H9 (cell line): ENCODE measurements around the gene CRMP1. TPM values are rescaled to one million over a fixed set of nuclear protein-coding genes. Genes with fewer than 3 reads are reported as not detected.

Source experiments
- DNase-seq: peaks from one replicate; pipeline ENCODE4 v3.0.0-alpha.2; 2017
- H2AFZ ChIP-seq: one replicate; pipeline ENCODE4 v1.6.1; 2013; ENCODE audit warnings: mild to moderate bottlenecking, low read length, control low read depth, moderate library complexity
- H2AK5ac ChIP-seq: 2 replicates; pipeline ENCODE4 v1.6.1; 2013; ENCODE audit warnings: low read length, control low read depth, mixed read lengths; ENCODE audit not compliant: insufficient read length
- H2BK120ac ChIP-seq: one replicate; pipeline ENCODE4 v1.6.1; 2013; ENCODE audit warnings: low read depth, mild to moderate bottlenecking, low read length, control low read depth, inconsistent platforms; ENCODE audit not compliant: poor library complexity, severe bottlenecking
- H2BK12ac ChIP-seq: 2 replicates; pipeline ENCODE4 v1.6.1; 2013; ENCODE audit warnings: low read length, control low read depth, mixed read lengths, low read depth; ENCODE audit not compliant: insufficient read length
- H2BK15ac ChIP-seq: 2 replicates; pipeline ENCODE4 v1.6.1; 2013; ENCODE audit warnings: low read depth, low read length, control low read depth
- H2BK20ac ChIP-seq: one replicate; pipeline ENCODE4 v1.6.1; 2013; ENCODE audit warnings: low read depth, mild to moderate bottlenecking, low read length, control low read depth, inconsistent platforms; ENCODE audit not compliant: poor library complexity, severe bottlenecking
- H2BK5ac ChIP-seq: 2 replicates; pipeline ENCODE4 v1.6.1; 2013; ENCODE audit warnings: low read length, control low read depth, mixed read lengths; ENCODE audit not compliant: insufficient read length
- H3K14ac ChIP-seq: 2 replicates; pipeline ENCODE4 v1.6.1; 2013; ENCODE audit warnings: low read length, control low read depth; ENCODE audit not compliant: insufficient read depth
- H3K18ac ChIP-seq: 2 replicates; pipeline ENCODE4 v1.6.1; 2013; ENCODE audit warnings: low read depth, mild to moderate bottlenecking, mixed read lengths, low read length, control low read depth; ENCODE audit not compliant: insufficient read length
- H3K23ac ChIP-seq: 2 replicates; pipeline ENCODE4 v1.6.1; 2013; ENCODE audit warnings: low read length, control low read depth, mixed read lengths, low read depth; ENCODE audit not compliant: insufficient read length
- H3K23me2 ChIP-seq: 2 replicates; pipeline ENCODE4 v1.6.1; 2013; ENCODE audit warnings: low read depth, mild to moderate bottlenecking, mixed read lengths, low read length, control low read depth; ENCODE audit not compliant: insufficient read length, poor library complexity, severe bottlenecking
- H3K27ac ChIP-seq: 2 replicates; pipeline ENCODE4 v1.5.1; 2013; ENCODE audit warnings: low read length, control low read depth, mixed read lengths, low read depth; ENCODE audit not compliant: insufficient read length
- H3K27me3 ChIP-seq: 2 replicates; pipeline ENCODE4 v1.6.1; 2013; ENCODE audit warnings: low read length, control low read depth, inconsistent platforms; ENCODE audit not compliant: insufficient read depth
- H3K4ac ChIP-seq: 2 replicates; pipeline ENCODE4 v1.6.1; 2013; ENCODE audit warnings: low read depth, mild to moderate bottlenecking, control low read depth, inconsistent platforms, low read length, moderate library complexity
- H3K4me1 ChIP-seq: 2 replicates; pipeline ENCODE4 v1.6.1; 2013; ENCODE audit warnings: low read length, control low read depth, inconsistent platforms; ENCODE audit not compliant: insufficient read depth
- H3K4me2 ChIP-seq: 2 replicates; pipeline ENCODE4 v1.6.1; 2013; ENCODE audit warnings: low read length, control low read depth, mixed read lengths; ENCODE audit not compliant: insufficient read length, insufficient read depth
- H3K56ac ChIP-seq: 2 replicates; pipeline ENCODE4 v1.6.1; 2013; ENCODE audit warnings: low read depth, mild to moderate bottlenecking, mixed read lengths, low read length, control low read depth; ENCODE audit not compliant: insufficient read length
- H3K79me1 ChIP-seq: 2 replicates; pipeline ENCODE4 v1.6.1; 2013; ENCODE audit warnings: low read depth, mild to moderate bottlenecking, moderate library complexity, low read length, control low read depth, inconsistent platforms; ENCODE audit not compliant: insufficient read depth, poor library complexity, severe bottlenecking
- H3K79me2 ChIP-seq: 2 replicates; pipeline ENCODE4 v1.6.1; 2013; ENCODE audit warnings: low read length, control low read depth, inconsistent platforms; ENCODE audit not compliant: insufficient read depth
- H3K9ac ChIP-seq: 2 replicates; pipeline ENCODE4 v1.6.1; 2013; ENCODE audit warnings: low read length, control low read depth, mixed read lengths; ENCODE audit not compliant: insufficient read length; ENCODE audit errors: extremely low read depth
- H3K9me3 ChIP-seq: one replicate; pipeline ENCODE4 v1.6.1; 2013; ENCODE audit warnings: low read depth, low read length, inconsistent platforms; ENCODE audit not compliant: control insufficient read depth
- H3T11ph ChIP-seq: one replicate; pipeline ENCODE4 v1.6.1; 2013; ENCODE audit warnings: mild to moderate bottlenecking, low read length, control low read depth, inconsistent platforms
- H4K20me1 ChIP-seq: one replicate; pipeline ENCODE4 v1.6.1; 2013; ENCODE audit not compliant: control insufficient read depth, insufficient read length, insufficient read depth
- H4K5ac ChIP-seq: 2 replicates; pipeline ENCODE4 v1.6.1; 2013; ENCODE audit warnings: low read depth, mild to moderate bottlenecking, mixed read lengths, low read length, control low read depth; ENCODE audit not compliant: insufficient read length
- H4K8ac ChIP-seq: replicated peaks from 2 replicates; pipeline ENCODE4 v1.6.1; 2013; ENCODE audit warnings: low read length, control low read depth, mixed read lengths, low read depth; ENCODE audit not compliant: insufficient read length
- H4K91ac ChIP-seq: 2 replicates; pipeline ENCODE4 v1.6.1; 2013; ENCODE audit warnings: low read depth, mild to moderate bottlenecking, moderate library complexity, mixed read lengths, low read length, control low read depth; ENCODE audit not compliant: insufficient read length
- H3K27ac Mint-ChIP-seq, 3 experiments: 2 replicates in 2 of 3; 3 replicates in 1 of 3; pipeline ENCODE4 v1.8.0; 2020 to 2021; ENCODE audit warnings: mixed read lengths in 3 of 3, mild to moderate bottlenecking in 1 of 3, moderate library complexity in 1 of 3
- H3K27me3 Mint-ChIP-seq: 2 replicates; pipeline ENCODE4 v1.8.0; 2021; ENCODE audit warnings: low read depth, mild to moderate bottlenecking, moderate library complexity, mixed read lengths
- H3K36me3 Mint-ChIP-seq, 3 experiments: 2 replicates in 2 of 3; 3 replicates in 1 of 3; pipeline ENCODE4 v1.8.0; 2020 to 2021; ENCODE audit warnings: low read depth in 3 of 3, mixed read lengths in 3 of 3; ENCODE audit not compliant: insufficient read depth in 1 of 3
- H3K4me1 Mint-ChIP-seq, 2 experiments: 2 replicates each; pipeline ENCODE4 v1.8.0; 2020; ENCODE audit warnings: mixed read lengths in 2 of 2
- H3K4me3 Mint-ChIP-seq, 2 experiments: 2 replicates in 1 of 2; 3 replicates in 1 of 2; pipeline ENCODE4 v1.8.0; 2020 to 2021; ENCODE audit warnings: mild to moderate bottlenecking in 2 of 2, mixed read lengths in 2 of 2, moderate library complexity in 1 of 2
- H3K9me3 Mint-ChIP-seq, 2 experiments: 2 replicates in 1 of 2; 3 replicates in 1 of 2; pipeline ENCODE4 v1.8.0; 2020; ENCODE audit warnings: mild to moderate bottlenecking in 2 of 2, mixed read lengths in 2 of 2, moderate library complexity in 1 of 2
- CTCF ChIP-seq: fragments of 200-600 bp; sonication (generic); conservative IDR thresholded peaks from 3 replicates; pipeline ENCODE4 v1.8.0; 2021; ENCODE audit warnings: antibody characterized with exemption, mild to moderate bottlenecking
- WGBS: extraction: QIAGEN DNeasy Blood & Tissue Kit; methylation state at CpG from one replicate; pipeline ENCODE4 v1.1.7; 2013; ENCODE audit warnings: missing lambda C conversion rate, low lambda C conversion rate, mixed read lengths; ENCODE audit not compliant: insufficient read length; ENCODE audit errors: extremely low coverage; 5-methylcytosine and 5-hydroxymethylcytosine counted together
- total RNA-seq: library from RNA; stranded (reverse); gene quantifications from 2 replicates; pipeline ENCODE4 v1.2.1, GENCODE V29; 2021

The CRMP1 gene
- total RNA-seq, 1 experiment from 2014 or later, result 71.6 TPM

- Mint-ChIP-seq H3K27me3 (peaks cover 32% of the 10 kb centered on the region), H3K9me3 (no peaks in the 10 kb centered on the region), H3K4me1 (peaks cover 19 to 21% of the 10 kb centered on the region in 2 experiments), H3K27ac (no peak overlapping the region), H3K36me3 (no peaks in the 10 kb centered on the region), H3K4me3 (no peak overlapping the region)
- no peak overlapping the region for H2AK5ac ChIP-seq
- TF ChIP-seq CTCF, result no peak
- no peak overlapping the region for H3K27ac ChIP-seq
- H3K79me1 ChIP-seq, result no peaks in the 10 kb centered on the region
- no peak overlapping the region for H2BK12ac ChIP-seq
- no peak overlapping the region for H3K4ac ChIP-seq
- no peaks in the 10 kb centered on the region for H3K79me2 ChIP-seq
- DNase-seq, result no peak
- H3K4me2 ChIP-seq, result no peak overlapping the region
- H2BK20ac ChIP-seq, result no peak overlapping the region
- H3K27me3 ChIP-seq, result no peaks in the 10 kb centered on the region
- H3K9ac ChIP-seq, result no peak overlapping the region
- H3K18ac ChIP-seq, result no peak overlapping the region
- H3T11ph ChIP-seq, result no peak overlapping the region
- H3K4me1 ChIP-seq, result peaks cover 3% of the 10 kb centered on the region; the same call in 1 of the 2 replicates
- no peak overlapping the region for H2BK5ac ChIP-seq
- H3K9me3 ChIP-seq, result no peaks in the 10 kb centered on the region
- H3K23me2 ChIP-seq, result no peaks in the 10 kb centered on the region
- no peak overlapping the region for H4K8ac ChIP-seq
- H4K5ac ChIP-seq, result no peak overlapping the region
- no peak overlapping the region for H4K91ac ChIP-seq
- H2AFZ ChIP-seq, result no peak overlapping the region
- WGBS, result no CpG with 5 or more reads among the region's 3 CpGs
- no peak overlapping the region for H3K56ac ChIP-seq
- H3K14ac ChIP-seq, result no peak overlapping the region; the same call in 1 of the 2 replicates
- no peak overlapping the region for H2BK15ac ChIP-seq
- no peak overlapping the region for H3K23ac ChIP-seq
- H2BK120ac ChIP-seq, result no peak overlapping the region
- no peaks in the 10 kb centered on the region for H4K20me1 ChIP-seq
These were observed 34.2 kb upstream of the CRMP1 start for GRCh38 chr4:5927116-5927515.
